Urinary bladder (tissue), 4 donors: ENCODE data around the gene LANCL3. TPM values are rescaled to one million over a fixed set of nuclear protein-coding genes. Genes with fewer than 3 reads are reported as not detected.
"Not testable (repeated sequence)": the region's sequence is repeated elsewhere in the genome, so short reads cannot be mapped to it uniquely, and the experiment has no call there.

Experiments used
- DNase-seq: peaks from one replicate; pipeline ENCODE4 v3.0.0-alpha.2; 2015; ENCODE audit errors: extremely low spot score
- H3K27ac ChIP-seq: one replicate; pipeline ENCODE4 v1.5.1; 2013; ENCODE audit warnings: low read depth, mild to moderate bottlenecking, moderate library complexity
- H3K36me3 ChIP-seq: one replicate; pipeline ENCODE4 v1.6.1; 2013; ENCODE audit warnings: mild to moderate bottlenecking, moderate library complexity; ENCODE audit not compliant: insufficient read depth
- H3K4me1 ChIP-seq: one replicate; pipeline ENCODE4 v1.6.1; 2013; ENCODE audit warnings: mild to moderate bottlenecking, moderate library complexity; ENCODE audit not compliant: insufficient read depth
- H3K4me3 ChIP-seq: one replicate; pipeline ENCODE4 v1.5.1; 2013; ENCODE audit warnings: low read depth, low read length
- WGBS: extraction: QIAGEN DNeasy Blood & Tissue Kit; methylation state at CpG from one replicate; pipeline ENCODE4 v1.1.7; 2013; 5-methylcytosine and 5-hydroxymethylcytosine counted together
- polyA plus RNA-seq: library from polyadenylated mRNA; stranded (reverse); fragments of 200-250 nt; gene quantifications from one replicate; pipeline ENCODE4 v1.2.3, GENCODE V29; 2013
- total RNA-seq: library from RNA; depleted of rRNA; stranded (reverse); fragments of >200 nt; gene quantifications from one replicate; pipeline ENCODE4 v1.2.3, GENCODE V29; 2014
- donor health status: healthy with polysubstance abuse.
- donor health status: healthy.

Gene LANCL3
- total and polyA plus RNA-seq, 2 donors = 0.18 to 0.63 TPM

DNA sequence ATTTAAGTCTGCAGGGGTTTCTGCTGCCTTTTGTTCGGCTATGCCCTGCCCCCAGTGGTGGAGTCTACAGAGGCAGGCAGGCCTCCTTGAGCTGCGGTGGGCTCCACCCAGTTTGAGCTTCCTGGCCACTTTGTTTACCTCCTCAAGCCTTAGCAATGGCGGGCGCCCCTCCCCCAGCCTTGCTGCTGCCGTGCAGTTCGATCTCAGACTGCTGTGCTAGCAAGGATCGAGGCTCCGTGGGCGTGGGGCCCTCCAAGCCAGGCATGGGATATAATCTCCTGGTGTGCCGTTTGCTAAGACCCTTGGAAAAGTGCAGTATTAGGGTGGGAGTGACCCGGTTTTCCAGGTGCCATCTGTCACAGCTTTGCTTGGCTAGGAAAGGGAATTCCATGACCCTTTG is 15.9 kb downstream of the LANCL3 start:
- not testable (repeated sequence) for H3K27ac ChIP-seq, H3K4me1 ChIP-seq, H3K4me3 ChIP-seq, DNase-seq, H3K36me3 ChIP-seq
- WGBS = 87% methylated on average over 10 of the region's 11 CpGs

- 77% methylated on average over 2 of the region's 2 CpGs for WGBS
- DNase-seq = no peak
Observed at GRCh38 chrX:37590047-37590446, 18.6 kb downstream of the LANCL3 start.

GRCh38 chrX:37594755-37595382 is 23.4 kb downstream of the LANCL3 start:
- 61% methylated on average over 4 of the region's 4 CpGs for WGBS

More at GRCh38 chrX:37590047-37590446, 18.6 kb downstream of the LANCL3 start:
- no peak overlapping the region for H3K27ac ChIP-seq
- H3K36me3 ChIP-seq = no peaks in the 10 kb centered on the region
- H3K4me3 ChIP-seq = no peak overlapping the region
- H3K4me1 ChIP-seq = no peaks in the 10 kb centered on the region

GRCh38 chrX:37599729-37600128 is 28.3 kb downstream of the LANCL3 start:
- H3K4me3 ChIP-seq = no peak overlapping the region
- H3K27ac ChIP-seq = no peak overlapping the region
- 8% methylated on average over 2 of the region's 2 CpGs for WGBS
- H3K4me1 ChIP-seq = no peaks in the 10 kb centered on the region
- H3K36me3 ChIP-seq = no peaks in the 10 kb centered on the region
- no peak for DNase-seq

More at GRCh38 chrX:37594755-37595382, 23.4 kb downstream of the LANCL3 start:
- Histone ChIP-seq H3K27ac (no peak overlapping the region), H3K4me1 (no peaks in the 10 kb centered on the region), H3K4me3 (no peak overlapping the region), H3K36me3 (no peaks in the 10 kb centered on the region)
- DNase-seq = no peak

DNA sequence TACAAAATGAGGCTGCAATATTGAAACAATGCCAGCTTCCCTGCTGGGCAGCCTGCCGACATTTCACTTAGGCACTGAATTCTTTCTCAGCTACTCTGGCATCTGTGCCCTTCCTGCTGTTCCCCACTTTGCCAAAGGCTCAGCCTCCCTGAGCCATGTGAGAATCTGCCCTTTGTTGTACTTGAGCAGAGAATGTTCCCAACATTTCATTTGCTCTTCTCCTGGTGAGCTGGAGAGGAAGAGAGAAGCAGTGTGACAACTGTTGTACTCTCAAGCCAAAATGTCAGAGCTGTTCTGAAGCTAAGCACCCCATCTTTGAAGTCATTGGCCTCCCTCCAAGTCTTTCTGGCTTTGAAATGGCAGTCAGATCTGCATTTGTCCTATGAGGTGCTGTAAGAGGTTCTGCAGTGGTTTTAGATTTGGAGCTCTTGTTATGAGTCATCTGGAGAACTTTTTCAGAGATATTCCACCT is 32.5 kb downstream of the LANCL3 start:
- 52% methylated on average over 1 of the region's 1 CpG for WGBS
- Histone ChIP-seq H3K4me3 (no peak overlapping the region), H3K36me3 (no peaks in the 10 kb centered on the region), H3K4me1 (no peaks in the 10 kb centered on the region), H3K27ac (no peak overlapping the region)
- DNase-seq = no peak

DNA sequence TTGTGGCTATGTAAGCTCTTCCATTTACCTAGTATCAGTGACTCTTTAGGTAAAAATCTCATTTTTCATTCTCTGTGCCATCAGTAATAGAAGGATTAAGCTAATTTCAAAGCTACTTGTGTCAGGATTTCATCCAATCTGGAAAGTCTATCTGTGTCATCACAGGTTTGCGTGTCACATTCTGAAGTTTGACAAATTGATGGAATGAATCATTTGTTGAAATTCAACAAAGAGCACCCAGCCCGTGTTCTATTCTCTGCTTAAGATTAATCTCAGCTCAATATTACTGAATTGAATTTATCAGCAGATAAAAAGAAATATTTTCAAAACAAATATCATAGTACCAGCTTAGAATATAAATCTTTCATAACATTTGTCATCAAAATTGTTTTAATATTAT is 35.8 kb downstream of the LANCL3 start:
- Histone ChIP-seq H3K36me3 (no peaks in the 10 kb centered on the region), H3K27ac (no peak overlapping the region), H3K4me1 (no peaks in the 10 kb centered on the region), H3K4me3 (no peak overlapping the region)
- 78% methylated on average over 2 of the region's 2 CpGs for WGBS
- DNase-seq = no peak

DNA sequence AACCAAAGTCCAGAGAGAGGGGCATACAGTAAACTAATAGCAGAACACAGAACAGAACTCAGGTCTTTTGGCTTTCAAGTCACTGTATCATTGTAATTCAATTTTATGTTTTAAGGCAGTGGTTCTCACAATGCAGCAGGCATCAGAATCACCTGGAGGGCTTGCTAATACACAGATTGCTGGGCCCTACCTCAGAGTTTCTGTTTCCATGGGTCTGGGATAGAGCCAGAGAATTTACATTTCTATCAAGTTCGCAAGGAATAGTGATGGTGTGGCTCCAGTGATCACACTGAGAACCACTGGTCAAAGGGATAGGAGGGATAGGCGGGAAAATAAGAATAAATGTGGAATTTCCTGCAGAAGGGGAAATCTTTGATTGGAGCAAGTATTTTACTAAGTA is 36.7 kb downstream of the LANCL3 start:
- Histone ChIP-seq H3K27ac (no peak overlapping the region), H3K4me1 (no peaks in the 10 kb centered on the region), H3K36me3 (no peaks in the 10 kb centered on the region), H3K4me3 (no peak overlapping the region)
- 76% methylated on average over 2 of the region's 2 CpGs for WGBS
- no peak for DNase-seq

DNA sequence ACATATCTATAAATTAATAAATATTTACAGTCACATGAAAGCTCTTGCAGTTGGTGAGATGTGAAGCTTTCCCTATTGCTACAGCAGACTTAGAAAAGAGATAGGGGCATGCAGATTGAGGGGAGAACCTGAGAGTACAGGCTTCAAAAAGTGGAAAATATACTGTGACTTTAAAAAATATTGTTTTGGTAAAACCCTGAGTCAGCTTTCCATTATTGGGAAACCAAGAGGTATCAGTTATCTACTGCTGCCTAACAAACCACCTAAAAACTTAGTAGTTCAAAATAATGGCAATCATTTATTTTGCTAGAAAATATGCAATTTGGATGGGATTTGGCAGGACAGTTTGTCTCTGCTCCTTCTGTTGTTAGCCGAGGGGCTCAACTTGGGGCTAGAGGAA is 38.3 kb downstream of the LANCL3 start:
- DNase-seq = no peak
- H3K27ac ChIP-seq = no peak overlapping the region
- no peaks in the 10 kb centered on the region for H3K36me3 ChIP-seq
- no peaks in the 10 kb centered on the region for H3K4me1 ChIP-seq
- no peak overlapping the region for H3K4me3 ChIP-seq
- WGBS = 86% methylated on average over 1 of the region's 1 CpG

DNA sequence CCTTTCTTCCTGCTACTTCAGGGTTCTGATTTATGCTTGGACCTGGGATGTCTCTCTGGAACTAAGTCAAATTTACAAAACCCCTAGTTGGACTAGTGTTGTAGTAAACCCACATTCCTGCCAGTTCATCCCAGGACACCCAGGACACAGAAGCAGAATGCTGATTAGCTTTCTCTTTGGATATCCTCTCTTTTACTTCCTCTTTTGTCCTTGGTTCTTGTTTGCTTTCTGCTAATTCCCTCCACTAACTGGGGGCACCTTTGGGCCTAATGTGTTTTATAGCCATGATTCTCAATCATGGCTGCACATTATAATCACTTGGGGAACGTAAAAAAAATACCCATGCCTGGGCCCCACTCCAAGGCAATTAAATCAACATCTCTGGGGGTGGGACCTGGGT is 42.5 kb downstream of the LANCL3 start:
- WGBS = 53% methylated on average over 1 of the region's 1 CpG
- H3K27ac ChIP-seq = no peak overlapping the region
- no peak overlapping the region for H3K4me3 ChIP-seq
- H3K36me3 ChIP-seq = no peaks in the 10 kb centered on the region
- no peak for DNase-seq
- H3K4me1 ChIP-seq = no peaks in the 10 kb centered on the region

DNA sequence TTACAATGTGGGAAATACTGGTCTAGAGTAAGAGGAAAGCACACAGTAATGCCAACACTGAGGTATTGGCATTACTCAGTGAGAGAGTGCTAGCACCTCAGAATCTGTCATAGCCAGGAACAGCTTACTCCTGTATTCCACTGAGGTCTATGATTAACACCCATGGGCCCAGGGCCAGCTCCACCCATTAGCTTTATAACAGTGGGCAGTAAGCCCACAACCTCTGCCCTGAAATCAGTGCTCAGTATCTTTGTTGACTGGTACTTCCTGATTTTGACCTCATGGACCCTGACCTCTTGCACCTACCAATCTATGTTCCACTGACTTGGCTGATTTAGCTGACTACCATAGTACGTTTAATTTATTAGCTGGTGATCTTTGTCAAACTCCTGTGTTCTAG is 56.1 kb downstream of the LANCL3 start:
- H3K4me1 ChIP-seq = no peaks in the 10 kb centered on the region
- no peaks in the 10 kb centered on the region for H3K36me3 ChIP-seq
- DNase-seq = no peak
- WGBS = 73% methylated on average over 1 of the region's 1 CpG
- no peak overlapping the region for H3K27ac ChIP-seq
- H3K4me3 ChIP-seq = no peak overlapping the region

GRCh38 chrX:37638047-37638446 is 66.6 kb downstream of the LANCL3 start:
- Histone ChIP-seq H3K4me3 (no peak overlapping the region), H3K27ac (no peak overlapping the region), H3K4me1 (no peaks in the 10 kb centered on the region), H3K36me3 (no peaks in the 10 kb centered on the region)
- DNase-seq = no peak

DNA sequence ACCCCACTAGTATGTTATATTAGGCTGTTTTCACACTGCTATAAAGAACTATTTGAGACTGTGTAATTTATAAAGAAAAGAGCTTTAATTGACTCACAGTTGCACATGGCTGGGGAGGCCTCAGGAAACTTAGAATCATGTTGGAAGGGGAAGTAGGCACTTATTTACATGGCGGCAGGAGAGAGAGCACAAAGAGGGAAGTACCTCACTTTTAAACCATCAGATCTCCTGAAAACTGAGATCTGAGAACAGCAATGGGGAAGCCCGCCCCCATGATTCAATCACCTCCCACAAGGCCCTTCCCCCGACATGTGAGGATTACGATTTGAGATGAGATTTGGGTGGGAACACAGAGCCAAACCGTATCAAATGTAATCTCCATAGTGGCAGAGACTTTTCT is 68.7 kb downstream of the LANCL3 start:
- H3K27ac ChIP-seq = no peak overlapping the region
- no peaks in the 10 kb centered on the region for H3K36me3 ChIP-seq
- 77% methylated on average over 5 of the region's 5 CpGs for WGBS
- no peaks in the 10 kb centered on the region for H3K4me1 ChIP-seq
- no peak for DNase-seq
- H3K4me3 ChIP-seq = no peak overlapping the region

- Histone ChIP-seq H3K36me3 (no peaks in the 10 kb centered on the region), H3K27ac (no peak overlapping the region), H3K4me3 (no peak overlapping the region), H3K4me1 (no peaks in the 10 kb centered on the region)
- no peak for DNase-seq
- WGBS = 85% methylated on average over 3 of the region's 3 CpGs
Observed at GRCh38 chrX:37641859-37642258, 70.4 kb downstream of the LANCL3 start.

DNA sequence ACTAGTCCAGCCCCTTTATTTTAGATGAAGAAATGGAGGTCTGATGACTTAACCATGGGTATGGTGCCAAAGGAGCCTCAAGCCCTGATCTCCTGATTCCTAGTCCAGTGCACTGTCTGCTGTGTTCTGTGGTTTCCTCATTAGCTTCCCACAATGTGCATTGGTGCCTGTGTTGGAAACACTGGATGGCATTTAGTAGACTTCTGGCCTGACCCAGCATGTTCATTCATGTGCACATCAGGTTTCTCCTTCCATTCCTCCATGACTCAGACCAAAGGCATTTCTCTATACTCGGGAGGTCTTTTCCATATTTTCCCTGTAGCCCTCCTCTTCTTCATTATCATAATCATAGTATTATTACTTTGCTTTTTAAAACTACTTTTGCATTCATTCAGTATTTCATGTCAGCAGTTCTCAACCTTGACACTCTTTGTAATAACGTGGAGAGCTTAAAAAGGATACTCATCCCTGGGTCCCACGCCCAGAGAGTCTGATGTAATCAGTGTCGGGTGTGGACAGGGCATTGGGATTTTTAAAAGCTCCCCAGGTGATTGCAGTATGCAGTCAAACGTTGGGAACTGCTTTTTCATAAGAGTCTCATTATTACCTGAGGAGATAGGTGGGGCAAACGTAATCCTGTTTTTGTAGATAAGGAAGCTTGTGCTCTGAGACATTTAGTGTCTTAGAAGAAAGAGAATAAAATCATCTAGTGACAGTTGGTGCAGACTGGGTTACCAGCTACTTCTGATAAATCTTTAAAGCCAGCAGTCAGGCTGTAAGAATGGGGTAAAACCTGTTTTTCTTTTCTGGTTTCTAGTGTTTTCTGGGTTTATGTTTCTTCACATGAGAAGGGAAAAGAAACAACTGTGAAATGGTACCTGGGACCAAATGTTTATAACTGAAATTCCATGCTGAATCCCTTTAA is 73.2 kb downstream of the LANCL3 start:
- H3K4me1 ChIP-seq = no peaks in the 10 kb centered on the region
- DNase-seq = no peak
- H3K36me3 ChIP-seq = no peaks in the 10 kb centered on the region
- H3K27ac ChIP-seq = no peak overlapping the region
- 62% methylated on average over 6 of the region's 6 CpGs for WGBS
- H3K4me3 ChIP-seq = no peak overlapping the region
